Measurements from ENCODE around the gene GPR21. TPM values are rescaled to one million over a fixed set of nuclear protein-coding genes. Genes with fewer than 3 reads are reported as not detected.

The GPR21 gene
- total RNA-seq, 1 experiment from 2014 or later: 1.1 TPM

DNA sequence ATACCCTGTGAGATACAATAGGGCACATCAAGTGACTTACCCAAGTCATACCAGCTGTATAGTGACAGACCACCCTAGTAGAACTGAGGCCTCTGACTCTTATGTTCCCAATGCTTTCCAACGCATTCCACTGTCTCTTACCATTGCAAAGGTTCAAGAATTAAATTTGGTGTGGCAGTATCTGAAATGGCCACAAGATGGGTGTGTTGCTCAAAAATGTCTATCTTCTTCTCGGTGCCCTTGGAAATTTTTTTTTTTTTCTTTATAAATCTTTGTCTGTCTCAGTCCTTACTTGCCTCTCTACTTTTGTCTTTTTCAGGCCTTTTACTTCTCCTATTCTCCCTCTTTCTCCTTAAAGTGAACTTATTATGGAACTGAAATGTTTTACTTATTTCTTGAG is 48.4 kb downstream of the GPR21 start:
- intact Hi-C loops (cut with micrococcal nuclease): loop anchor here (1.0 to 5.0 kb wide), 3 partner anchors 143 to 305 kb away; no protein-coding TSS in a partner anchor
- no peak overlapping the region for H3K9ac ChIP-seq (ENCODE audit: low read length)
- no peaks in the 10 kb centered on the region for H3K9me3 ChIP-seq (ENCODE audit: control insufficient read depth in 1 of 2, insufficient read depth in 1 of 2, low read depth in 1 of 2, low read length in 2 of 2)
- ATAC-seq: peak; percentile 73
- TF ChIP-seq, protein P1, sequence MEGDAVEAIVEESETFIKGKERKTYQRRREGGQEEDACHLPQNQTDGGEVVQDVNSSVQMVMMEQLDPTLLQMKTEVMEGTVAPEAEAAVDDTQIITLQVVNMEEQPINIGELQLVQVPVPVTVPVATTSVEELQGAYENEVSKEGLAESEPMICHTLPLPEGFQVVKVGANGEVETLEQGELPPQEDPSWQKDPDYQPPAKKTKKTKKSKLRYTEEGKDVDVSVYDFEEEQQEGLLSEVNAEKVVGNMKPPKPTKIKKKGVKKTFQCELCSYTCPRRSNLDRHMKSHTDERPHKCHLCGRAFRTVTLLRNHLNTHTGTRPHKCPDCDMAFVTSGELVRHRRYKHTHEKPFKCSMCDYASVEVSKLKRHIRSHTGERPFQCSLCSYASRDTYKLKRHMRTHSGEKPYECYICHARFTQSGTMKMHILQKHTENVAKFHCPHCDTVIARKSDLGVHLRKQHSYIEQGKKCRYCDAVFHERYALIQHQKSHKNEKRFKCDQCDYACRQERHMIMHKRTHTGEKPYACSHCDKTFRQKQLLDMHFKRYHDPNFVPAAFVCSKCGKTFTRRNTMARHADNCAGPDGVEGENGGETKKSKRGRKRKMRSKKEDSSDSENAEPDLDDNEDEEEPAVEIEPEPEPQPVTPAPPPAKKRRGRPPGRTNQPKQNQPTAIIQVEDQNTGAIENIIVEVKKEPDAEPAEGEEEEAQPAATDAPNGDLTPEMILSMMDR (IDR thresholded peaks at IDR 0.05 in 2 of 3, conservative IDR thresholded peaks at IDR 0.05 in 1 of 3; ENCODE audit: borderline replicate concordance in 1 of 3, insufficient read depth in 1 of 3, low read depth in 2 of 3, low read length in 2 of 3): peak; percentile 51 to 62 (median 57); a peak in 5 of 6 replicates
- TF ChIP-seq, protein P2, sequence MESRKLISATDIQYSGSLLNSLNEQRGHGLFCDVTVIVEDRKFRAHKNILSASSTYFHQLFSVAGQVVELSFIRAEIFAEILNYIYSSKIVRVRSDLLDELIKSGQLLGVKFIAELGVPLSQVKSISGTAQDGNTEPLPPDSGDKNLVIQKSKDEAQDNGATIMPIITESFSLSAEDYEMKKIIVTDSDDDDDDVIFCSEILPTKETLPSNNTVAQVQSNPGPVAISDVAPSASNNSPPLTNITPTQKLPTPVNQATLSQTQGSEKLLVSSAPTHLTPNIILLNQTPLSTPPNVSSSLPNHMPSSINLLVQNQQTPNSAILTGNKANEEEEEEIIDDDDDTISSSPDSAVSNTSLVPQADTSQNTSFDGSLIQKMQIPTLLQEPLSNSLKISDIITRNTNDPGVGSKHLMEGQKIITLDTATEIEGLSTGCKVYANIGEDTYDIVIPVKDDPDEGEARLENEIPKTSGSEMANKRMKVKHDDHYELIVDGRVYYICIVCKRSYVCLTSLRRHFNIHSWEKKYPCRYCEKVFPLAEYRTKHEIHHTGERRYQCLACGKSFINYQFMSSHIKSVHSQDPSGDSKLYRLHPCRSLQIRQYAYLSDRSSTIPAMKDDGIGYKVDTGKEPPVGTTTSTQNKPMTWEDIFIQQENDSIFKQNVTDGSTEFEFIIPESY (IDR thresholded peaks at IDR 0.05; ENCODE audit: extremely low read depth, insufficient replicate concordance, low read length): no peak
- no peak for TF ChIP-seq SP1 (IDR thresholded peaks at IDR 0.05; ENCODE audit: low read depth)
- peak; percentile 66 for TF ChIP-seq RAD21 (IDR thresholded peaks at IDR 0.05; ENCODE audit: low read depth)
- TF ChIP-seq JUND (IDR thresholded peaks at IDR 0.05): no peak
- no peak for TF ChIP-seq EGR1 (IDR thresholded peaks at IDR 0.05; ENCODE audit: low read depth)
- TF ChIP-seq EZH2phosphoT487 (IDR thresholded peaks at IDR 0.05; ENCODE audit: borderline replicate concordance): no peak
- no peak overlapping the region for H3K4me3 ChIP-seq (replicated peaks in 1 of 2; ENCODE audit: low read depth in 1 of 2, low read length in 2 of 2)
- H3K36me3 ChIP-seq (ENCODE audit: control insufficient read depth in 1 of 2, insufficient read depth in 2 of 2, low read length in 2 of 2): peaks cover 6 to 9% of the 10 kb centered on the region in 2 experiments; a peak in 2 of 4 replicates
- no peak overlapping the region for H3K4me2 ChIP-seq (ENCODE audit: low read length)
- ChIA-PET RAD21 (ENCODE audit: low non-redundant PET in 1 of 2, low total read pairs in 2 of 2, uncharacterized antibody in 2 of 2, unreplicated experiment in 2 of 2) (interaction anchor here in 1 of 2 experiments (1.3 kb wide), 1 partner anchor 268 kb away, joined by 4 read pairs; no protein-coding TSS in a partner anchor), CTCF (interaction anchor here (1.8 to 4.0 kb wide), 2 partner anchors 12 to 268 kb away, joined by 5 to 37 read pairs; no protein-coding TSS in a partner anchor), POLR2A (no interaction called here)
- H3K27me3 ChIP-seq (ENCODE audit: insufficient read depth, low read length): no peaks in the 10 kb centered on the region
- H3K27ac ChIP-seq (ENCODE audit: low read depth, low read length): no peak overlapping the region
- peak; percentile 22 for DNase-seq (ENCODE audit: low read depth, low spot score)
- BruUV-seq (replicated peaks): no TSS peak
- no peaks in the 10 kb centered on the region for H4K20me1 ChIP-seq (ENCODE audit: insufficient read depth)
- no peaks in the 10 kb centered on the region for H3K4me1 ChIP-seq (ENCODE audit: control insufficient read depth in 1 of 2, insufficient read depth in 2 of 2, low read length in 2 of 2)
- no peaks in the 10 kb centered on the region for H3K79me2 ChIP-seq (ENCODE audit: insufficient read depth, low read length)
- H3K9me2 ChIP-seq (ENCODE audit: insufficient read depth): no peaks in the 10 kb centered on the region
- H2AFZ ChIP-seq (ENCODE audit: low read depth, low read length, poor library complexity, severe bottlenecking): no peak overlapping the region

Data from HCT116 (cell line).